ENCODE results near the gene PDZD2.

DNA sequence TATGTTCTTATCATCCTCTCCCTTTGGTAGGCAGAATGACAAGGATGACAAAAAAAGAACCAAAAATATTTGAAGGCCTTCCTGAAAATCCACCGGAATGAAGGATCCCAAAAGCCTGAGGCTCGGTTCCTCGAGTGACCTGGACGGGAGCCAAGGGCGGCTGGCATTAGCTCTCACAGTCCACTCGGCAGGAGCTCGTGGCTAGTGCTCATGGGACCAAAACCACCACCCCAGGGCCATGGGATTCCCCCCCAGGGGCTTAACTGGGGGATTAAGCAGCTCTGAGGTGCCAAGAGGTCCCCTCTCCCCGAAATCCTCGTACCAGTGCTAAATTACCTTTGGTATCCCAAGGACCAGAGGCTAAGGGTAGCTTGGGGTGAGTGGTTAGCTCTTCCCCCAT, 586 bp upstream of the PDZD2 start:
- TF ChIP-seq, protein P1, sequence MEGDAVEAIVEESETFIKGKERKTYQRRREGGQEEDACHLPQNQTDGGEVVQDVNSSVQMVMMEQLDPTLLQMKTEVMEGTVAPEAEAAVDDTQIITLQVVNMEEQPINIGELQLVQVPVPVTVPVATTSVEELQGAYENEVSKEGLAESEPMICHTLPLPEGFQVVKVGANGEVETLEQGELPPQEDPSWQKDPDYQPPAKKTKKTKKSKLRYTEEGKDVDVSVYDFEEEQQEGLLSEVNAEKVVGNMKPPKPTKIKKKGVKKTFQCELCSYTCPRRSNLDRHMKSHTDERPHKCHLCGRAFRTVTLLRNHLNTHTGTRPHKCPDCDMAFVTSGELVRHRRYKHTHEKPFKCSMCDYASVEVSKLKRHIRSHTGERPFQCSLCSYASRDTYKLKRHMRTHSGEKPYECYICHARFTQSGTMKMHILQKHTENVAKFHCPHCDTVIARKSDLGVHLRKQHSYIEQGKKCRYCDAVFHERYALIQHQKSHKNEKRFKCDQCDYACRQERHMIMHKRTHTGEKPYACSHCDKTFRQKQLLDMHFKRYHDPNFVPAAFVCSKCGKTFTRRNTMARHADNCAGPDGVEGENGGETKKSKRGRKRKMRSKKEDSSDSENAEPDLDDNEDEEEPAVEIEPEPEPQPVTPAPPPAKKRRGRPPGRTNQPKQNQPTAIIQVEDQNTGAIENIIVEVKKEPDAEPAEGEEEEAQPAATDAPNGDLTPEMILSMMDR (conservative IDR thresholded peaks at IDR 0.05; ENCODE audit: low read length) = no peak
- no peak for TF ChIP-seq EZH2phosphoT487 (IDR thresholded peaks at IDR 0.05; ENCODE audit: borderline replicate concordance)

Measured in Loucy (cell line).